HG03039 (cell line): ENCODE measurements around the gene GMCL1.
"Not testable (repeated sequence)": the region's sequence is repeated elsewhere in the genome, so short reads cannot be mapped to it uniquely, and the experiment has no call there.

Experiments
- ATAC-seq: cut with Tn5 transposase; IDR thresholded peaks from one replicate; pipeline ENCODE4 v1.9.1; 2021; ENCODE audit warnings: mild to moderate bottlenecking, moderate library complexity; ENCODE audit not compliant: unreplicated experiment

Gene GMCL1

DNA sequence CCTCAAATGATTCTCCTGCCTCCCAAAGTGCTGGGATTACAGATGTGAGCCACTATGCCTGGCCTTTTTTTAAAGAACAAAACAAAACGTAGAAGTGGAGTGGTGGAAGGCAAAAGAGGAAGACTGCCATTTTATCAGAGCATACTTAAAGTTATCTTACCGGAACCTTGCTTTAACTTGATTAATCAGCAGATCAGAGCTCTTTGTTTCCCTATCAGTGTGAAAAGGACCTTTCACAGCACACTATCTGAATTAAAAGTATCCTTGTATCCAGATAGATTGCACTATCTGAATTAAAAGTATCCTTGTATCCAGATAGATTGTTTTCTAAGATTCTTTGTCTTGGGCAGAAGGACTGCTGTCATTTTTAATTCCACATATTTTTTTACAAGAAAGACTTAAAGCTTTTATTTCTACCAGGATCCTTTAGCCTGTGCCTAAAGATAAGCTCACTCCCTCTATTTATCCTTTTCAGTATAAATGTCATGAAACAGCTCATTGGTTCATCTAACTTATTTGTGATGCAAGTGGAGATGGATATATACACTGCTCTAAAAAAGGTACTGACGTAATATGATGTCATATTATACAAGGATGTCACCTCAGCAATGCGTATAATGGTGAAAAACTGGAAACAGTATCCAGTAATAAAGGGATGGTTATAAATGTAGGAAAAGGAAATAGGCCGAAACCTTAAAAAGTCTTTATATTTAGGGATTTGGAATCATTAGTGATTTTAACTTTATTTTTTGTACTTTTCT, 17.8 kb downstream of the GMCL1 start:
- ATAC-seq, result no peak

DNA sequence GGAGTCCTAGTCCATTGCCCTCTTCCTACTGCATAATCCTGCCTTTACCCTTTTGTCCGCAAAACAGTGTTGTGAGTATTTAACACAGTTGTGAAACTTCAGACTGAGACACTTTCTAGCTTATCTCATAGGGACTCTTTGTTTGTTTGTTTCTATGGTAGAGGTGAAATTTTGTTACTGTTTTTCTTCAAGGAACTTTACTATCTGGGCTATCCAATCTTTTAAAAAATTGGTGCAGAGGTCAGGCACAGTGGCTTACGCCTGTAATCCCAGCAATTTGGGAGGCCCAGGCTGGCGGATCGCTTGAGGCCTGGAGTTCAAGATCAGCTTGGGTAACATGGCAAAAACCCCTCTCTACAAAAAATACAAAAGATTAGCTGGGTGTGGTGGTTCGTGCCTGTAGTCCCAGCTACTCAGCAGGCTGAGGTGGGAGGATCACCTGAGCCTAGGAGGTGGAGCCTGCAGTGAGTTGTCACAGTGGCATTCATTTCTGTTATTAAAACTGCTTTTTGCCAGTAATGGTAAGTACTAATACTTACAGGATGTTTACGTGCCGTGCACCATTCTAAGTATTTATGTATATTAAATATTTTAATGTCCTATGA, 18.8 kb downstream of the GMCL1 start:
- ATAC-seq, result no peak

DNA sequence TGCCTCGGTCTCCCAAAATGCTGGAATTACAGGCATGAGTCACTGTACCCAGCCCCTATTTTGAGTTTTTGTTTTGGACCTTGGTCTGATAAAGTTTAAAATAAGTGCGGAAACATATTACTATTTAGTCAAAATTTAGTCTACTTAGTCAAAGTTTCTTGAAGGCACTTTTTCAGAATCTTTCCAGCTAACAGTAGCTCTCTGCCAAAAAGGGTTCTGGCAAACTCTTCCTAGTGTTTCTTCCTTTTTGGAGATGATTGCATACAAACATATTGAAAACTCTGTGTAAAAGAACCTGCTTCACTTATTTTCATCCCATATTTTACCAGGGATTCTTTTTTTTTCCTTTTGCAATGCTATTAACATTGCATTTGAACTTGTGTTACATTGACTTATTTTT, 28.8 kb downstream of the GMCL1 start:
- ATAC-seq, result no peak

DNA sequence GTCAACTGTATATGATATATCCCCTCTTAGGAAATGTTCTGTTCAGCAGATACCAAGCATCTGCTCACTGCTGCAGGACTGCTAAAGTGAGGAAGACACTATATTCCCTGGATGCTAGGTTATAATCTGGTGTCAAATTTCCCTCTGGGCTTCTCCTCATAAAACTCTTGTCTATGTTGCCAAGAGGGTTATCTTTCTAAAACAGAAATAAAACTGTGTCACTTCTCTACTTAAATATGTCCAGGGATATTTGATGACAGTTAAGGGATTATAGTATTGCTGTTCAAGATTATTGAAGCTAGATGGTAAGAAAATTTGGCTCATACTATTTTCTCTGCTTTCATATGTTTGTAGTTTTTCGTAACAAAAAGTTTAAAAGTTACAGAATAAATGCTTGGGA, 33.8 kb downstream of the GMCL1 start:
- ATAC-seq, result no peak

DNA sequence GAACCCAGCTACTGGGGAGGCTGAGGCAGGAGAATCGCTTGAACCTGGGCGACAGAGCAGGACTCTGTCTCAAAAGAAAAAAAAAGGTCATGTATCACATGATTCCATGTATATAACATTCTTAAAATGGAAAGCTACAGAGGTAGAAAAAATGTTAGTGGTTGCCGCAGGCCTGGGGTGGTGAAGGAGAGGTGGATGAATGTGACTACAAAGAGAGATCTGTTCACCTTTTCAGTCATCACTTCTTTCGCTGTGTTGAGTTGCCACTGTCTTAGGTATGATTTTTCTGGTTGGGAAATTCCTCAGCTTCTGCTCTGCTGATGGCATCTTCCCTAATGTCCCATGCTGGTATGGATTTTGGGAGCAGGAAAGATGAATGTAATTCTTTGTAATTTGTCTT, 59.0 kb downstream of the GMCL1 start:
- no peak for ATAC-seq

DNA sequence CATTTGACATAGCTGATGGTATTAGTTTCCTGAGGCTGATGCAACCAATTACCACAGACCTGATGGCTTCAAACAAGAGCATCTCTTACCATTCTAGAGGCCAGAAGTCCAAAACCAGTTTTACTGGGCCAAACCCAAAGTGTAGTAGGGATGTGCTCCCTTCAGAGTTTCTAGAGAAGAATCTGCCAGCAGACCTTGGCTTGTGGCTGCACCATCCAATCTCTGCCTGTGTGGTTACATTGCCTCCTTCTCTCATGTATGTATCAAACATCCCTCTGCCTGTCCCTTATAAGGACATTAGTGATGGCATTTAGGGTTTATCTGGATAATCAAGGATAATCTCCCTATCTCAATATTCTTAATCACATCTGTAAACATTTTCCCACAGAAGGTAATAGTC, 59.8 kb downstream of the GMCL1 start:
- ATAC-seq, result no peak

DNA sequence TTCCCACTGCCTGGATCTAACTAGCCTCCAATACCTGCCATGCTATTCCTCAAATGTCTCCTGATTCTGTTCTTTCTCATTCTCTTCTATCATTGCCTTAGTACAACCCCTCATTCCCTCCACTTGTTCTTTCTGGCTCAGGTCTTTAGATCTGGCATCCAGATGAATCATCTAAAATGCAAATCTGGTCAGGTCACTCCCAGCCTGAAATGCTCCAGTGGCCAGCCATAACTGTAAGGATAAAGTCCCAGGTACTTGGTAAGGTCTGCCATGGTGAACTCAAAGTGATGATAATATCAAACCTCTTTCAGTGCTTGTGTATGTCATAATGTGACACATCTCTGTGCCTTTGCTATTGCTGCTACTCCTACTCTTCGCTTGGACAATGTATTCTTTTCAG, 61.4 kb downstream of the GMCL1 start:
- no peak for ATAC-seq

DNA sequence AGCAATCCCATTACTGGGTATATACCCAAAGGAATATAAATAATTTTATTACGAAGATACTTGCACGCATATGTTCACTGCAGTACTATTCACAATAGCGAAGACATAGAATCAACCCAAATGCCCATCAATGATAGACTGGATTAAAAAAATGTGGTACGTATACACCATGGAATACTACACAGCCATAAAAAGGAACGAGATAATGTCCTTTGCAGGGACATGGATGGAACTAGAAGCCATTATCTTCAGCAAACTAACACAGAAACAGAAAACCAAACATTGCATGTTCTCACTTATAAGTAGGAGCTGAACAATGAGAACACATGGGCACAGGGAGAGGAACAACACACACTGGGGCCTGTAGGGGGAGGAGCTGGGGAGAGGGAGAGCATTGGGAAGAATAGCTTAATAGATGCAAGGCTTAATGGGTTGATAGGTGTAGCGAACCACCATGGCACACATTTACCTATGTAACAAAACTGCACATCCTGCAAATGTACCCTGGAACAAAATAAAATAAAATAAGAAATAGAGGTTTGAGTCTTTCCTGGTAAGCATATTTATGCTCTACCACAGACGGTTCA, 63.5 kb downstream of the GMCL1 start:
- ATAC-seq, result not testable (repeated sequence)

DNA sequence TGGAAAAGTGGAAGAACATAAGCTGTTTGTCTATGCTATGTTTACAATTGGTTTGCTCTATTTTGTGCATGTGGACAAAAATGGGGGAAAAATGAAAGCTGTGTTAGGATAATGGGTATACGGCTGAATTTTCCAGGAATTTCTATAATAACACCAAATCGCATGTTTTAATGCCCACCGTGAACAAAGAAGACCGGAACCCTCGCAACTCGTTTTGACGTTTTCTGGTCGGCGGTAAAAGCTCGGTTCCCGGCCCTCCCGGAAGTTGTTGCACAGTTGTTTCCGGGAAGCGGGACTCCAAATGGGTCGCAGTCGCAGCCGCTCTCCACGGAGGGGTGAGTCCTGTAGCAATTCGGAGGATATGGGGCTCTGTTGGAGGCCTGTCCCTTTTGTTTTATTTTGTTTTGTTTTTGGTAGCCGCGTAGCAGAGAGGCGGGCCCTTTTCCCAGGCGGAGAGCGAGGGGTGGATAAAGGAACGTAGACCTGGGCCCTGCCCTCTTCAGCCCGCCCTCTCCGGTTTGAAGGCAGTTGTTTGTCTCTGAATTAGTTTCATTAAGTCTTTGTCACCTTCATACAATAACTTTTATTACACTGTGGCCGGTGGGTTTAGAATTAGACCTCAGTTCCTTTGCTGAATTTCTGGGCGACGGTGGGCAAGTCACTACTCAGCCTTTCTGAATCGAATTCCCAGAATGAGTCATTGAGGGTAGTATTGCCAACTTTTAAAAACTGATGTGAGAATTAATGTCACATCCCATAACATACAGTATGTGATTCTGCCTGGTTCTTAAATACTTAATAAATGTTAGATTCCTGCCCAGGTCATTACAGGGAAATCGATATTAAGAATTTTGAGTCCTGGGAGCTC, 64.5 kb downstream of the GMCL1 start, which contains the start of gene SNRNP27:
SNRNP27 (plus strand) TSS at position 273 of the 868 bp plus-strand sequence; CDS start at position 302, 29 bp downstream.
- ATAC-seq, result no peak

DNA sequence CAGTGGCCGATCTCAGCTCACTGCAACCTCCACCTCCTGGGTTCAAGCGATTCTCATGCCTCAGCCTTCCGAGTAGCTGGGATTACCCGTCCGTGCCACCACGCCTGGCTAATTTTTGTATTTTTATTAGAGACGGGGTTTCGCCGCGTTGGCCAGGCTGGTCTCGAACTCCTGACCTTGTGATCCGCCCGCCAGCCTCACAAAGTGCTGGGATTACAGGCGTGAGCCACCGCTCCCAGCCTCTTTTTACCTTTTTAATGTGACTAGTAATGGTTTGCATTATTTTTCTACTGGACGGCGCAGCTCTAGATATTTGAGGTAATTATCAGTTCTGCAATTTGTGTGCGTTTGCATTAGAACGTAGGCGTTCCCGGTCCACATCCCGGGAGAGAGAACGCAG, 65.3 kb downstream of the GMCL1 start:
- ATAC-seq, result not testable (repeated sequence)

DNA sequence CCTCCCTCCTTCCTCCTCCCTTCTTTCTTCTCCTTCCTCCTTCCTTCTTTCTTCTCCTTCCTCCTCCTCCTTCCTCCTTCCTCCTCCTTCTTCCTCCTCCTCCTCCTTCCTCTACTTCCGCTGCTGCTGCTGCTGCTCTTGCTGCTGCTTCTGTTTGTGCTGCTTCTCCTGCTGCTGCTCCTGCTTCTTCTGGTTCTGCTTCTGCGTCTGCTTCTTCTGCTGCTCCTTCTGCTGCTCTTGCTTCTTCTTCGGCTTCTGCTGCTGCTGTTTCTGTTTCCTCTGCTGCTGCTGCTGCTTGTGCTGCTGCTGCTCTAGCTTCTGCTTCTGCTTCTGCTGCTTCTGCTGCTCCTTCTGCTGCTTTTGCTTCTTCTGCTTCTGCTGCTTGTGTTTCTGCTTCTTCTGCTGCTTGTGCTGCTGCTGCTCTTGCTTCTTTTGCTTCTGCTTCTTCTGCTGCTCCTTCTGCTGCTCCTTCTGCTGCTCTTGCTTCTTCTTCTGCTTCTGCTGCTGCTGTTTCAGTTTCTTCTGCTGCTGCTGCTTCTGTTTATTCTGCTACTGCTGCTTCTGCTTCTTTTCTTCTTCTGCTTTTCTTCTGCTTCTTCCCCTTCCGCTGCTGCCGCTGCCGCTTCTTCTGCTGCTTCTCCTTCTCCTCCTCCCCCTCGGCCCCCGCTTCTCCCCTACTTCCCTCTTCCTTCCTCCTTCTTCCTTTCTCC, 72.9 kb downstream of the GMCL1 start:
- no peak for ATAC-seq

DNA sequence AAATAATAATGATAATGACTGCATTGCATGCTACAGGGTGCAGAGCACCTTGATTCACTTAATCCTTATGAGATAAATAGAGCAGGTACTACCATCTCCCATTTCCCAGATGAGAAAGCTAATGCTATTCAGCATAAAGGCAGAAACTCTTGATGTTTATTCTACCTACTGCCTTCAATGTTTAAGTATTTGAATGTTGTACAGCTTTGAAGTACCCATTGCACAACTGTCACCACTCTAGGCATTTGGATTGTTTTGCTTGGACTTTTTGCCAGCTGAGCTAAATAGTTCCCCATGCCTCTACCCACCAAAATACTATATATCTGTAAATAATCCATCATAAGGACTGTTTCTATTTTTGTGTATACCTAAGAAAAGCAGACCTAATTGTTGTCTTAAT, 77.8 kb downstream of the GMCL1 start:
- ATAC-seq, result no peak

DNA sequence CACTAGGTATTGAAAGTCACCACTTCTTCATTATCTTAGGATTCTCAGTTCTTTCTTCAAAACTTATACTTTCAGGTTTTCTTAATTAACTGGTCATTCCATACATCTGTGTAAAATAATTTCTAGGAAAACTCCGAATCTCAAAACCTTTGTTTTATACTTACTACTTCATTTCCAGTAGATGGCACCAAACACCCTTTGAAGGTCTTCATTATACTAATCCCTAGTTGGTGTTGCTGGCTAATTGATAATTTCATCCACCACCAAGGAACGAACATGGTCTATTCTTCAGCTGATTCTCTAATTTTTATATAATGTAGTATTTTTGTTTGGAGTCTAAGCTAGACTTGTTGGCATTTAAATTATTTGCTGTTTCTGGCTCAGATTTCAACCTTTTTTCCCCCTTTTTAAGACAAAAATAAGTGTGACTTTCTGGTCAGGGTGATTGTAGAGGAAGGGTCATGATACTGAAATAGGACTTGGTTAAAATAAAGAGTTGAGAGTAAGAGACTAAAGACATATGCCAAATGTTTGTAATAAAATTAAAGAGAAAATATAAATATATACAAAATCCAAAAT, 82.6 kb downstream of the GMCL1 start:
- ATAC-seq, result no peak

DNA sequence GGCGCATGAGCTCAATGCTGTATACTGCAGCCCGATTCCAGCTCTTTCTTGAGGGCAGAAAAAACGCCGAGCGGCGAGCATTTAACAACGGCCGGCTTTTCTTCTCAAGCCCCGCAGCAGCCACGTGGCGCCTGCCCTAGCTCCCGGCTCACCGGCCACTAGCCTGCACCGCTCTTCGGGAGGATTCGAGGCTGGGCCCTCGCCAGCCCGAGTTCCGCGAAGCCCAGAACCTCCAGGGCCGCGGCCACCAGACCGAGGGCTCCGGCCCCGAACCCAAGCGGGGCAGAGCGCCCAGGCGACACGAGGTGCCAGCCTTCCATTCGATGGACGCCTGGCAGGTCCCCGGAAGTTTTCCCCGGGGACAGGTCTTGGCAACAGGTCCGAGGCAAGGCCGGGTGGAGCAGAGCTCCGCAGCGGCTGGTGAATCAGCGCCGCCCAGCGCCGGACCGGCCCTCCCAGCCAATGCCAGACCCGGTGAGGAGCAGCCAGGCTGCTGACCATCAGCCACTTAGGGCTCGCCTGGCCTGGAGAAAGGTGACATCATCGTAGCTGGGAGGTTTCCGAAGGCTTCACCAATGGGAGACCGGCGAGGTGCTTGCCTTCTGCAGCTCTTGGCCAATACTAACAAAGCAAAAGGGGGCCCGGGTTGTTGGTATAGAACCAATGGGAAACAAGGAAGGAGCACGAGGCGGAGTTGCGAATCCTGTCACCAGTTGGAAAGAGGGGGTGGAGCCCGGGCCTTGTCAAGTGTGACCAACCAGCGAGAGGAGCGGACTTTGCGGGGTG, 84.9 kb downstream of the GMCL1 start:
- peak; percentile 86 for ATAC-seq

DNA sequence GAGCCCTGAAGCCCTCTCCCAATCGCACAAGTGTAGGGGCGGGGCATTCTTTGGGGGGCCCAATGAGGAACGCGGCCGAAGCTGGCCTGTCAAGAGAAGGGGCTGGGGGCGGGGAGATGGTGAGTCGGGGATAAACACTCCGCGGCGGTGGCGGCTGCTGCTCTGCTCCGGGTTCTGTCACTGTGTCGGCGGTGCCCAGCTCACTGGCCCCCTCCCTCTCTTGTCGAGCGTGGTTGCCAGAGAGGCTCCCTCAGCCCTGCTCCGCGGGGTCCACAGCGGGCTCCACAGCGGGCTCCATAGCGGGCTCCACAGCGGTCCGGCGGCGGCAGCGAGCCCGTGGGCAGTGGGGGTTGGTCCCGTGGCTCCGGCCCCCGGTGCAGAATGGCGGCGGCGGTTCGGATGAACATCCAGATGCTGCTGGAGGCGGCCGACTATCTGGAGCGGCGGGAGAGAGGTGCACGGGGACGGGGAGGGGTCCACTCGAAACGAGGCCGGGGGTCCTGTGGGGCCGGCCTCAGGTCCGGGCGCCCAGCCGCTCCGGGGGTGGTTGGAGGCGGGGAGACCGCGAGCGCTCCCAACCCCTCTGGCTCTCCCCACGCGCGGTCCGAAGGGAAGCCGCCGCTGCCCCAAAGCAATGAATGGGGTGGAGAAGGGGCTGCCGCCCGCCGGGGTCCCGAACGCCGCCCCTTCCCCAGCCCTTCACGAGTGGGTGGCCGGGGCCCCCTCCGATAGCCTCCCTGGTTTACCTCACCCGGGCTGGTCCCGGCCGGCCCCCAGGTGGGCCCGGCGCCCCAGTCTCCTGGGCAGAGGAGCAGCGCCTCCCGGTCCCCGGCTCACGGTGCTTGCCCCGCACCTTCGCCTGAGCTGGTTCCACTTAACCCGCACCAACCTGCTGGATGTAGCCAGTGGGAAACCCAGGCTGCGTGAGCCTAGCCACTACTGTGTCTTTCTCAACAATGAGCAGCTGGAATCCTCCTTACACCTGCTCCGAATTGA, 85.8 kb downstream of the GMCL1 start, which contains the start of gene MXD1:
MXD1 (plus strand) TSS at position 160 of the 996 bp plus-strand sequence; CDS start at position 382, 222 bp downstream.
- ATAC-seq, result no peak

DNA sequence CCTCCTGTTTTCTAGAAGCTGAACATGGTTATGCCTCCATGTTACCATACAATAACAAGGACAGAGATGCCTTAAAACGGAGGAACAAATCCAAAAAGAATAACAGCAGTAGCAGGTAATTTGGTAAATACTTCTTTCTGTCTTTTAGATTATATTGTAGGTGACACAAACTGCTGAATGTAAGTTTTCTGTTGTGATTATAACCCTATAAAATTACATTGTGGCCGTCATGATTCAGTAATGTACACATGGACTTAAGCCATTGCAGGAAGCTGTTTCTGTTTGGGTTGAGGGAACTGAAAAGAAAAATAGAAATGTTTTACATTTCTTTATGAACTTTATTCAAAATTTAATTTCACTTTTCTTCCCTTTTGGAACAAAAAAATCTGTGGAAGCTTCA, 86.6 kb downstream of the GMCL1 start:
- no peak for ATAC-seq

DNA sequence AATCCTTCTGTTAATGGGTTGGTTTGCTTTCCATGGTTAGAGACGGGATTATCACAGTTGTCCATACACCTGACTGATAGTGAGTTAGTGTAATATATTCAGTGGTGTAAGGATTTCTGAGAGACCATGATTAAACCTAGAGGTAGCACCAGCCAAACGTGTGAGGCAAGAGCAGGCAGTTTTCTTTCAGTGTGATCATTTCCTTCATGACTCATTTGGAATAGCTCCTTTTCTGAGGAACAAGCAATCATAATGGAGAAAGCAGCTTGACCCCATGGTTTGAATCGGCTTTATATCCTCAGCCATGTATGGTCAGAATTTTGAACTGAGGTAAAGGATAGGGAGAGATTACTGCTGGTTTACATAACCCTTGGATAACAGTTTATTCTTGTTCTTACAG, 88.4 kb downstream of the GMCL1 start:
- ATAC-seq, result no peak

DNA sequence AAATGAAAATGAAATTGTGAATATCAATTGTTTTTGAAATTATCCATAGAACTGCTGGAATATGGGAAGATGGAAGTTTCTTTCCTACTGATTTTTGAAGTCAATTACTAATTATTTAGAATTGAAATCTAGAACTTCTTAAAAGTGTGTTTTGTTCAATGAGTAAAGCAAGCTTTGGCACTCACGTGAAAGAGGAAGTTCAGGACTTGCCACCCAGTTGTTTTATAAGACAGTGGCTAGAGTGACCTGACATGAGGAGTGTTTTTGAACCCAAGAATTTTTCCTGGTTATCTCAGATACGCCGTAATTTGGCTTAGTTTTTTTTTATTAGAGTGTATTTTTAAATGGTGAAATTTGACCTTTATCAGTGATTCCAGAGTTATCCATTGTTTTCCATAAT, 88.9 kb downstream of the GMCL1 start:
- ATAC-seq, result no peak
